AML-193 (cell line): Measurements from ENCODE around the gene SPESP1.

Source experiments
- DNase-seq, 2 experiments: peaks; one replicate each; lab custom pipeline; 2025; lab: John Stamatoyannopoulos, UW

Gene SPESP1

DNA sequence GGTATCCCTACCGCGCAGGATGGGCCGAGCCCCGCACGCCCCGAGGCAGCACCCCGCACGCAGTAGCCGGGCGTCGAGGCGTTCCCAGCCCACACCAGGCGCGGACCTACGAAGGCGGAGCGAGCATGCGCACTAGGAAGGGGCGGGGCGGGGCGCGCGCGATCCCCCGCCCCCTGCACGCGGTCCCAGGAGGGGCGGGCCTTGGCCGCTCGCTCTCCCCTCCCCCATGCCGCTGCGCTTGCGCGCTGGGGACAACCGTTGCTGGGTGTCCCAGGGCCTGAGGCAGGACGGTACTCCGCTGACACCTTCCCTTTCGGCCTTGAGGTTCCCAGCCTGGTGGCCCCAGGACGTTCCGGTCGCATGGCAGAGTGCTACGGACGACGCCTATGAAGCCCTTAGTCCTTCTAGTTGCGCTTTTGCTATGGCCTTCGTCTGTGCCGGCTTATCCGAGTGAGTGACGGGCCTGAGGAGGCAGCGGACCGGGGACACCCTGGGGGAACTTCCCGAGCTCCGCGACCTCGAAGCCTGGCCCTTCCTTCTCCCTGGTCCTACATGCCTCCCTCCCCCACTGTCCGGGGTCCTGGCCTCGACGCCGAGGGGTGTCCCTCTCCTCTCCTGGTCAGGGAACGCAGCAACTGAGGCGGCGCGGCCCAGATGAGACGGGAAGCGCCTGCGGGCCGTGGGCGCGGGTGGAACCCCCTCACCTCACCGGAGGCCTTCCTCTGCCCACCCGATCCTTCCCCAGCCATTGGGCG is at the start of gene SPESP1:
Gene SPESP1, plus strand, starts transcription at position 258 of the 755 bp plus-strand sequence. Its CDS starts 129 bp downstream, at position 387.
- DNase-seq = no peak

DNA sequence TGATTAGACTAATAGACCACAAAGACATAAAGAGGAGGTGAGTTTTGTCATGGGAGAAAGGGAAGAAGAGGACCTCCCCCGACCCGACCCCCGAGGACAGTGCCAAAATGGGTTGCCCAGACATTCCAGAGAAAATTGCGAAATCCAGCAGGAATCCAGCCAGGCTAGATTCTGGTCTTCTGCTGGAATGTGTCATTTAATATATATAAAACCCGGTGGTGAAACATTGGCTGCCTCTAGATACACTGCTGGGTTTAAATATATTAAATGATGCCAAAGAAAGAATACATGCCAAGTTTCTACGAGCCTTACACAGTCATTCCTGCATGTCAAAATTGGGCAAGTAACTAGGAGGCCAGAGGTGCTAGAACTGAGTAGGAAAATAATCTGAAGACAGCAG is 45.3 kb upstream of the SPESP1 start:
- DNase-seq = no peak

DNA sequence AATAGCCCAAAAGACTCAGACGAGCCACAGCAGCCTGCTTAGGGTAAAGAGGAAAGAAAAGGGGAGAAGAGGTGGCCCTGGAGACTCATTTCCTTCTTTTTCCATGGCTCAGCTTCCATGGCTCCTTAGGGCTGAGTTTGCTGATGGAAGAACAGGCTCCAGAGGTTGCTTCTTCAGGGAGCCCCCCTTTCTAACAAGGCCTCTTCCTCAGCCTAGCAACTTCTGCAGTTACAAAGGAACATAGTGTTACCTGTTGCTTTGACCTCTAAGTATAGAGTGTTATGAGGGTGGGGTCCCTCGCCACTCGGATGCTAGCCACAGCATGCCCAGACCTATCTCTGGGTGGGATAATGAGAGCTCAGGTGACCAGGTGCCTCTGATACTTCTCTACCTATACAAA is 43.2 kb upstream of the SPESP1 start:
- DNase-seq = no peak

DNA sequence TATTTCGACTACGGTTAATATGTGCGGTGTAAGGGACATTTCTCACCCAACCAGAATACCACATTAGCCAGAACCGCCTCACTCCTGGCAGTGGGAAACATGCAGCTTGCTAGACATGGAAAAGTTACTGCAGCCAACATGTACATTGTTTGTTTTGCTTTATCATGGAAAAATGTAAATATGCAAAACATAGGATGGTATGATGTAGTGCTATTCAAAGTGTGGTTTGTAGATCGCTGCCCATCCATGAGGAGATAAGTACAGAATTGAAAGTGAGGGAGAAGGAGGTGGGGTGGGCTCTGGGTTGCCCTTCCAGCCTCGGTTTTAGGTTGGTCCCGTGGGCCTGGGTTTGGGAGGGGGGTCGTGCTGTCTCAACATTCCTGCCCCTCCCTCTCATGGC is 42.5 kb upstream of the SPESP1 start:
- DNase-seq = no peak

DNA sequence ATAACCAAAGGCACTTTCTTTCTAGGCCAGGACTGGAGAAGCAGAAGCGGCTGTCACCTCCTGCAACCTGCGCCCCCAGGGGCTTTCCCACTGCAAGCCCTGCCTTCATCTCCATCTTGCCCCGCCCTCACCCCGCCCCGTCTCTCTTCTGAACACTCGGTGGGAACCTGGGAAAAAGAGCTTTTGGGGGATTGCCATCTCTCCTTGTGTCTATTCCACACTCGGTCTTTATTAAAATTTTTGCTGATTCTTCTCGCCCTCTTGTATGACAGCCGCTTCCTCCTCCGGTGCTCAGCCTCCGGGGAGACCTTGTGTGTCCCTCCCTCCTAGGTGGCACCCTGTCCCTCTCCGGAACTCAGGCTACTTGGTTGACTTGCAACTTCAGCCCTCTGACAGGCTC is 41.9 kb upstream of the SPESP1 start:
- no peak for DNase-seq

DNA sequence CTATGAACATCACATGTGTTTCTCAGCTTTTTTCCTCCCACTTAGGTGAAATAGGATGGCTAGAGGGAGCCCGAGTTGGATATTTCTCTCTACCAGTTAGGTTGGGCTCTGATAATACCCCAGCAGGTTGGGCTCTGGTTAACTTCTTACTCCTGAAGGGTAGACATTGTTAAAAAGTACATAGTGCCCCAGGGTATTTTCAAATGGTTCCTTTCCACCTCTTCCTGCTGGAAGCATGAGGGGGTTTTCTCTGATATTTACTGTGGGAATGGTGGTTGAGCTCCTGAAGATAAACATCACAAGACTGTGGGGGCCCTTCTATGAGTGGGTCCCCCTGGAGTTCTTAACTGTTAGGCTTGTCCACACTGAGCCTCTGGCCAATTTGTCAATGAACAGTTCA is 36.1 kb upstream of the SPESP1 start:
- DNase-seq = no peak

DNA sequence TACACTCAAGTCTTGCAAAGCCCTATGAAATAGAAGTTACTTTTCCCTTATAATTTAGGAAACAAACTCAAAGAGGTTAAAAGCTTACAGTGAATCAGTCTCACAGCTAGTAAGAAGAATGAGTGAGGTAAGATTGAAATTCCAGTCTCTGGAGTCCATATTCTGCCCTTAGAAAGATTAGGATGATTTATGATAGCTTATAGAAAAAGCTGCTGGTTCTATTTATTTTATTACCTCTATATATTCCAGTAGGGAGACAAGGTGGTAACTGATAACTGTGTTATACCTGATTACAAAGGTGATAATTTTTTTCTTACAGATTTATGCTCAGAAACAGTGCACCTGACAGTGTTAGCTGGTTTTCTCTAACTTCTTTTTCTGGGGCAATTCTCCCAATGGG is 34.1 kb upstream of the SPESP1 start:
- no peak for DNase-seq

DNA sequence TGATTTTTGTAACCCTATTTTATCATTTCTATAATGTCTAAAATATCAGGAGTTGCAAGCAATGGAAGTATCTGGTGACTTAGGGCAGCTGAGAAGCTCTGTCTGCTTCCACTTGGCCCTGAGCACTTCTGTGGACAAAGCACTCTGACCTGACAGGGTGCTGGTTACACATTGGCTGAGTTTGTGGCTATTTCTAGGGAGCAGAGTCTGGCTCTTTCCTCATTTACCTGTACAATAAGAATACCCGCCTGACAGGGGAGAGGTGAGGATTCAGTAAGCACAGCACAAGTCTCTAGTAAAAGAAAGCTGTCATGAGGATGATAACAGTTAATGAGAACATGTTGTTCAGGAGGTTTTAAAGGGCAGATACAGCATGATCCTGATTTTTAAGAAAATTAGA is 33.3 kb upstream of the SPESP1 start:
- no peak for DNase-seq

DNA sequence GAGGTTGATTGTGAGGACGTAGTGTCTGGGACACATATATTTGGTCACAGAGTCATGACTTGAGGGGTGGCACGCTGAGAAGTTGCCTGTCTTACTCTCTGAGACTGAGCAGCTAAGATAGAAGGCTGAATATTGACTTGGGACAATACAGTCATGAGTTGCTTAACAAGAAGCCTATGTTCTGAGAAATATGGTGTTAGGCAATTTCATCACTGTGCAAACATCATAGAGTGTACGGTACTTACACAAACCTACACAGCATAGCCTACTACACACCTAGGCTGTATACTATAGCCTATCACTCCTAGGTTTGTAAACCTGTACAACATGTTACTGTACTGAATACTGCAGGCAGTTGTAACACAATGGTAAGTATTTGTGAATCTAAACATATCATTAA is 30.3 kb upstream of the SPESP1 start:
- DNase-seq = no peak

DNA sequence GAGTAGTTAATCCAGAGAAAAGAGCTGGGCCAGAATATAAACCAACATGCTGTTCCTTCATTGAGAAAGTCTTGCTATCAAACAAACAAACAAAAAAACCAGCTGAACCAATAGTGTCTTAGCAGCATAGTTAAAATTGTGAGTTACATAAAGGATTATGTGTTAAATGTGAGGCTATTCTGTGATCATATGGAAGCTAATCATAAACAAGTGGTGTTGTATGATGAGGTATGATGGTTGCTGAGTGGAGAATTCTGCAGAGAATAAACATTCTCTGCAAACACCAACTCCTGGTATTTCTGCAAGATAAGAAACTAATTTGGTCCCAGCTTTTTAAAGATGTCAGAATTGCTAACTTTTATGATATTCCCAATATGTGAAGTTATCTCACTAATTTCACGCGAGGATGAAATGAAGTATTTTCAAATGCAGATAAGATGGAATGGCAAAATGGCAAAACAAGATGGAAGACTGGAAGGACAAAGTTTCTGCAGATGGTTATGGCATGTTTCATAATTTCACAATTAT is 22.9 kb upstream of the SPESP1 start:
- no peak for DNase-seq

DNA sequence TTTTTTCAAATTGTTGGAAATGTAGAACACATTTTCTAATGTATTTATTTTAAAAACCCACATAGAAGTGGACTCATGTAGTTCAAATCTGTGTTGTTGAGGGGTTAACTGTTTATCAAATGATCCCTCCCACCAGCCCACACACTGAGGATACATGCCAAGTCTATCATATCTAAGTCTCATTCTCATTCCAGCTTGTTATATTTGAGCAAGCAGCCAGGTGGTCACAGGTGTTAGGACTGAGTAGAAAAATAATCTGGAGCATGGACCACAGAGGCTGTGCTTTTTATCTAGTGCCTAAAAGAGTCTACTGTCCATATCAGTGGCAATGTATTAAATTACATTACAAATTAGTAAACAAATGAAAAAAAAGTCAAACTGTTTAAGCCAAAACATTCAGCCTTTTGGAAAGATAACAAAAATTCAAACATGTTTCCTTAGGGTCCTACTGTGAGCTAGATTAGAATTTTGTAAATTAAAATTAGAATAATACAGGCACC is 20.7 kb upstream of the SPESP1 start:
- no peak for DNase-seq

DNA sequence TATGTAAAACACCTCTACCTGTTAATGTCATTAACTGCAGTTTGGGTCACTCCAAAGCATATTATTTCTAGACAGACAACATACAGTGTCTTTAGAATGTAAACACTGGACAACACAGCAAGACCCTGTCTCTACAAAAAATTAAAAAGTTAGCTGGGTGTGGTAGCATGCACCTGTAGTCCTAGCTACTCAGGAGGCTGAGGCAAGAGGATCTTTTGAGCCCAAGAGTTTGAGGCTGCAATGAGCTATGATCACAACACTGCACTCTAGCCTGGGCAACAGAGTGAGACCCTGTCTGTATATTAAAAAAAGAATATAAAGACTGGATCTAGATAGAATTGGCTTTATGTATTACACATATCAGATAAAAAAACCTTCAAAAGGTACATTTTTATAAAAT is 20.0 kb upstream of the SPESP1 start:
- DNase-seq = no peak

DNA sequence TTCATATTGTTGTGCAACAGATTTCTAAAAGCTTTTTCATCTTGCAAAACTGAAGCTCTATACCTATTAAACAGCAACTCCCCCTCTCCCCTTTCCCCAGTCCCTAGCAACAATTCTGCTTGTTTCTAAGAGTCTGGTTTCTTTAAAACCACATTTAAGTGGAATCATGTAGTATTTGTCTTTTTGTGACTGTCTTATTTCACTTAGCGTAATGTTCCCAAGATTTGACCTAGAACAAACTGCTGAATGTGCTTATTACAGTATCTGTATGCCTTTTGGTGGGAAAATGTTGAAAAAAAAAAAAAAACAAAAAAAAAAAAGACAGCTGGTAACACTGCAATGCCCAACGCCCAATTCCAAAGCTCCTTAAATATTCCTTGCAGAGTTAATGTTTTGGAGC is 19.5 kb upstream of the SPESP1 start:
- DNase-seq = no peak

DNA sequence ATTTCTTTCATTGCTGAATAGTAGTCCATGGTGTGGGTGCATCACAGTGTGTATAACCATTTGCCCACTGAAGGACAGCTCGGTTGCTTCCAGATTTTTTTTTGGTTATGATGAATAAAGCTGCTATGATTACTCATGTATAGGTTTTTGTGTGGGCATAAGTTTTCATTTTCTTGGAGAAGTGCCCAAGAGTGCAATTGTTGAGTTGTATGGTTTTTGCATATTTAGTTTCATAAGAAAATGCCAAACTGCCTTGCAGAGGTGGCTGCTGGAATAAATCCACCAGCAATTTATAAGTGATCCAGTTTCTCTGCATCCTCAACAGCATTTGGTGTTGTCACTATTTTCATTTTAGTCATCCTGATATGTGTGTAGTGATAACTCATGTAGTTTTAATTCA is 8.4 kb upstream of the SPESP1 start:
- DNase-seq = no peak

DNA sequence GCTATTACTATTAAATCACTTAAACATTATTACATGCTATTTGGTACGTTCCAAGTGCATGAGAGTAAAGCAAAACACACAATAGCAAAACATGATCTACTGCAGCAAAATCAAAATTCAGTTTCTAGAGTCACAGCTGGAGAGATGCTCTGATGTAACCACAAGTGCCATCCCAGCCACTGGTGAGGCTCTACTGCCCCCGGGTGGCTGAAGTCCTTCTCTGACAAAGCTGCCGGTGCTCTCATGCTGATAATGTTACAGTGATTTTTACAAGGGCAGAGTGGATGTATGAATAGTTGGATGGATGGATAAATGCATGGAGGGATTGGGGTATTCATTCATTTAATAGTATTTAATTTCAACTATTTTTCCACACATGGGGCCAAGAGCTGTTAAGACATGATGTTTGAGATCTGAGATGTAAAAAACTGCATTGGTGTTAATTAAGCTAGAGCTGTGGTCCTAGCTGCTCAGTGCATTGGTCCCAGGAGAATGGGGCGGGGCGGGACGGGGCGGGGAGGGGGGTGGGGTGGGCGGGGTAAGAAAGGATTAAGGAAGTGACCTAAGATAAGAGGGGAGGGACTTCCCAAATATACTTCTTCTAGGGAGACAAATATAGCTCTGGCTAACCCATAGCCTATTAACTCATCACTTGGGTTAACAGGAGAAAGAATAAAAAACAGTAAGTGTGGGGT is 5.3 kb upstream of the SPESP1 start:
- peak; percentile 46 to 54 for DNase-seq

DNA sequence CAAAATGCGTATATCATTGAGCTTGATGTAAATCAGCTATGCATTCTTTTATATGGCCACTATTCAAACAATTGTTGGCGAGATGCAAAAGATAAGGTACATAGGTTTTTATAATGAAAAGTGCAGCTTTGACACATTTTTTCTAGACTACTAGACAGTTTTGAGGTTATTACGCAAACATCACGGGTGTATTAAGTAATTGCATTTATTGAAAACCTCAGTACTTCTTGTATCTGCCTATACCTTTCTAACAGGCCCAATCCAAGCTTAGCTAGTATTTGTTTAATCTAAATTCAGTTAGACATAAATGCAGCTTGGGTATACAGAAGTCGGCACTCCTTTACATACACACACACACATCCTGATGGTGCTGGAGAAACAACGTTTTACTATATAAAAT is 2.7 kb downstream of the SPESP1 start:
- peak in 1 of 2 experiments; percentile 19 for DNase-seq

DNA sequence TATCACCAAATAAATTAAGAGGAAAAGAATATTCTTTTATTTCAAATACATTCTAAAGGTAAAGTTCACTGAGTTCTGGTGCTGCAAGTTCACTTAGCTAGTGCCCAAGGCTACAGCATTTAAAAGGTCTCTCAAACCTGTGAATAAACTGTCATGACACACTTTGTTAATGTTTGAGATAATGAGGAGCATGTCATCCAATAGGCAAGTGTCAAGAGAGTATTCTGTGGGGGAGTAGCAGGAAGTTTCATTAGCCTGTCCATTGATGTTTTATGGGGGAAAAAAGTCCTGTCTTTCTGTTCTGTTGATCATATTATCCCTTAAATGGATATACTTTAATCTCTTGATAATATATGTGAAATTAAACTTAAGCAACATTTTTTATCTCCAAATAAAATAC is 4.0 kb downstream of the SPESP1 start:
- no peak for DNase-seq

DNA sequence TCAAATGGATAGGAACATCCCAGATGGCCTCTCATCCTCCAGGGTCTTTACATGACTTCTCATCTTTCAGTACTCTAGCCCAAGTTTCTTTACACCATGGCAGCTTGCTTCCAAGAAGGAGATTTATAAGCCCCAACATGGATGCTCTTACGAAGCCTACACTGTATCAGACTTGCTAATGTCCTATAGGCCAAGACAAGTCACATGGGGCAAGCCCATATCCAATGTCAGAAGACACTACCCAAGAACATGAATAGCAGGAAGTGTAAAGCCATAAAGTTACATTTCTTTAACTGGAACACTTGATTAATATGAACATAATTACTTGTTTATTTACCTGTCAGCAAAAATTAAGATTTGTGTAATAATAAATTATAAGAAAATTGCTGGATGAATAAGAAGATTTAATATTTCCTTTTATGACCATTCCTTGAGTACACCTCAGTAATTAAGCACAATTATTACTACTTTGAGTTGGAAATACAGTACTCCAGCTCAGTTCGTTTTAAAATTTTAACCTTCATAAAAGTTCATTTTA is 5.1 kb downstream of the SPESP1 start:
- no peak for DNase-seq

DNA sequence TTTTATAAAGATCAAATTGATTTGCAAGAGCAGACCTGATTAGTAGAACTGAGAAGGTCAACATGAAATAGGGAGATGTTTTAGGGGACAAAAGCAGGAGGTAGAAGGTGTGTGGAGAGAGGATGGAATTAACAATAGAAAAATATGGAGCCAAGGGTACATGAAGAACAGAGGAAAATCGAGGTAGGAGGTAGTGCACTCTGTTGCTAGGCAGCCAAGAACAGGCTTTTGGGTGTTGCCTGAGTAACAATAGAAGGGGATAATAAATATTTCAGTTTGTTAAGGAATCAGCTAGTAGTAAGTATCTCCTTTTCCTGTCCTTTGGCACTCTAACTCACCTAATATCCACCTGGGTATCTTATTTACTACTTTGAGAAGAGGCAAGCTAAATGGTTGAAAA is 9.2 kb downstream of the SPESP1 start:
- no peak for DNase-seq

DNA sequence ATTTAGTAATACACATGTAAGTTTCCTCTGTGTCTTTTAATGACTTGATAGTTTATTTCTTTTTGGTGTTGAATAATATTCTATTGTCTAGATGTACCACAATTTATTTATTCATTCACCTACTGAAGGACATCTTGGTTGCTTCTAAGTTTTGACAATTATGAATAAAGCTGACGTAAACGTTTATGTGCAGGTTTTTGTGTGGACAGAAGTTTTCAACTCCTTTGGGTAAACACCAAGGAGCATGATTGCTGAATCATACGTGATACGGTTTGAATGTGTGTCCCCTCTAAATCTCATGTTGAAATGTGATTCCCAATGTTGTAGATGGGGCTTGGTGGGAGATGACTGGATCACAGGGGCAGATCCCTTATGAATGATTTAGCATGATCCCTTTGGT is 21.5 kb downstream of the SPESP1 start:
- no peak for DNase-seq

DNA sequence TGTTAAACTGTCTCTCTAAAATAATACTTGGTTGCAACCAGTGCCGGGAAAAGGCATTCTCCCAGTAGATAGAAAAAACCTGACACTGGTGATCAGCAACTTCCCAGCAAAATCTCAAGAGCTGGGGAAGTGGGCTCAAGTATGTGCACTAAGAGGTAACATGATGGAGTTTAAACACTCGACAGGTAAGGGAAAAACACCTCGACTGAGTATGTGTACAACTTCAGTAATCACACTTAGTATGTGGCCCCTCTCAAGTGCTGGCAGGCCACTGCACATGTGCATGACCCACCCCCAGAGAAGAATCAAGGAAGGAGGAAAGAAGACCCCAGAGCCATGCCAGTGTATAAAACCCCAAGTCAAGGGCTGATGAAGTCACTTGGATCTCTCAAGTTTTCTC is 27.4 kb downstream of the SPESP1 start:
- no peak for DNase-seq

DNA sequence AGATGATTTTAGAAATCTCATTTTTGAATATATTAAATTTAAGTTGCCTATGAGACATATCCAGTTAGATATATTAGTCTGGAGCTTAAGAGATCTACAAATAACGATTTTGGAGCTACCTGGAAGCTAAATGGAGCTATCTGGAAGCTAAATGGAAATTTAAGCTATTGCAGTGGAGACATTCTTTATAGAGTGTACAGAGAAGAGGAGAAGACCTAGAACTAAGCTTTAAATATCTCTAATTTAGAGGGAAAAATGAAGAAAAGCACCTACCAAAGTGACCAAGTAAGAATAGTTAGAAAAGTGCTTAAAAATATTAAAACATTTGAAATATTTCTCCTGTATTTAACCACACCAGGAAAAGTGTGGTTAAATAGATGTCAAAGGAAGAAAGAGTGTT is 28.3 kb downstream of the SPESP1 start:
- no peak for DNase-seq

DNA sequence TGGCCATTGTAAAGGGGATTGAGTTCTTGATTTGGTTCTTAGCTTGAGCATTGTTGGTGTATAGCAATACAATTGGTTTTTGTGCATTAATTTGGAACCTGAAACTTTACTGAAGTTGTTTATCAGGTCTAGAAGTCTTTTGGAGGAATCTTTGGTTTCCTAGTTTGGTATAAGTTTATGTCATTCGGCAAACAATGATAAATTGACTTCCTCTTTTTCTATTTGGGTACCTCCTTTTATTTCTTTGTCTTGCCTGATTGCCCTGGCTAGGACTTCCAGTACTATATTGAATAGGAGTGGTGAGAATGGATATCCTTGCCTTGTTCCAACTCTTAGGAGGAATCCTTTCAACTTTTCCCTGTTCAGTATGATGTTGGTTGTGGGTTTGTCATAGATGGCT is 32.1 kb downstream of the SPESP1 start:
- DNase-seq = no peak
